HepG2 (cell line): Measurements from ENCODE around the gene SYDE1. TPM values are rescaled to one million over a fixed set of nuclear protein-coding genes. Genes with fewer than 3 reads are reported as not detected.

Source experiments
- EED ChIP-seq: sonication (generic); formaldehyde crosslinking; IDR thresholded peaks from 2 replicates; pipeline ENCODE4 v1.5.0; 2020; ENCODE audit warnings: mild to moderate bottlenecking, missing genetic modification reagents
- ELF3 ChIP-seq: IDR thresholded peaks from 2 replicates; pipeline ENCODE4 v1.6.1; 2016; ENCODE audit warnings: missing genetic modification reagents, missing compliant biosample characterization
- HNF4A ChIP-seq: sonication (generic); formaldehyde crosslinking; IDR thresholded peaks from 2 replicates; pipeline ENCODE4 v1.4.0; 2020; ENCODE audit warnings: missing genetic modification reagents
- HNRNPLL ChIP-seq: fragments of 200-400 bp; formaldehyde crosslinking; IDR thresholded peaks from 2 replicates; pipeline ENCODE4 v1.6.1; 2017; ENCODE audit warnings: mild to moderate bottlenecking, low read depth, low read length; ENCODE audit not compliant: poor library complexity, severe bottlenecking
- JUN ChIP-seq: sonication (generic); formaldehyde crosslinking; IDR thresholded peaks from 2 replicates; pipeline ENCODE4 v1.4.0; 2020; ENCODE audit warnings: mild to moderate bottlenecking, missing genetic modification reagents
- KLF12 ChIP-seq: sonication (generic); formaldehyde crosslinking; IDR thresholded peaks from 2 replicates; pipeline ENCODE4 v1.4.0; 2020; ENCODE audit warnings: missing genetic modification reagents, borderline replicate concordance
- KLF9 ChIP-seq: IDR thresholded peaks from 2 replicates; pipeline ENCODE4 v1.6.1; 2016; ENCODE audit warnings: low read depth
- NFE2L2 ChIP-seq: fragments of 150-350 bp; IDR thresholded peaks from 2 replicates; pipeline ENCODE4 v1.6.1; 2014; ENCODE audit warnings: low read length
- RNF219 ChIP-seq: sonication (generic); formaldehyde crosslinking; IDR thresholded peaks from 2 replicates; pipeline ENCODE4 v1.5.0; 2020; ENCODE audit warnings: mild to moderate bottlenecking, missing genetic modification reagents
- SP4 ChIP-seq: sonication (generic); formaldehyde crosslinking; IDR thresholded peaks from 2 replicates; pipeline ENCODE4 v1.8.1; 2023; ENCODE audit warnings: mild to moderate bottlenecking, missing genetic modification reagents
- TAF1 ChIP-seq: sonication (generic); formaldehyde crosslinking; IDR thresholded peaks from 2 replicates; pipeline ENCODE4 v1.4.0; 2020; ENCODE audit warnings: missing genetic modification reagents
- U2AF1 ChIP-seq: fragments of 200-400 bp; formaldehyde crosslinking; optimal IDR thresholded peaks from 2 replicates; pipeline ENCODE3; 2017; ENCODE audit warnings: mild to moderate bottlenecking, low read depth, low read length
- ZNF12 ChIP-seq: sonication (generic); formaldehyde crosslinking; IDR thresholded peaks from 2 replicates; pipeline ENCODE4 v1.5.0; 2020; ENCODE audit warnings: missing genetic modification reagents
- ZNF318 ChIP-seq: sonication (generic); formaldehyde crosslinking; IDR thresholded peaks from 2 replicates; pipeline ENCODE4 v1.4.0; 2020; ENCODE audit warnings: mild to moderate bottlenecking, missing genetic modification reagents
- ZNF34 ChIP-seq: sonication (generic); formaldehyde crosslinking; IDR thresholded peaks from 2 replicates; pipeline ENCODE4 v1.4.0; 2020; ENCODE audit warnings: mild to moderate bottlenecking, missing genetic modification reagents, borderline replicate concordance
- ZSCAN25 ChIP-seq: sonication (generic); formaldehyde crosslinking; IDR thresholded peaks from 2 replicates; pipeline ENCODE4 v1.8.0; 2022; ENCODE audit warnings: mild to moderate bottlenecking, missing genetic modification reagents
- polyA plus RNA-seq, 8 experiments: library from polyadenylated mRNA; depleted of rRNA in 3 of 8; stranded (reverse) in 7 of 8; unstranded in 1 of 8; fragments of >200 nt; fragmentation: Illumina TruSeq in 4 of 8; extraction: Trizol in 4 of 8; gene quantifications; 2 replicates each; pipeline versions ENCODE4 v1.2.1 to v1.2.3, GENCODE V29; 2011 to 2016; ENCODE audit warnings: low read depth in 4 of 8, missing spikeins in 1 of 8, mixed read lengths in 1 of 8; ENCODE audit not compliant: insufficient read depth in 1 of 8
- total RNA-seq, 5 experiments: library from RNA; depleted of rRNA; stranded (reverse); fragments of >200 nt; fragmentation: Illumina TruSeq; extraction: Trizol; gene quantifications; 2 replicates each; pipeline ENCODE4 v1.2.3, GENCODE V29; 2016; ENCODE audit warnings: low read depth in 1 of 5
- TF ChIP-seq, protein P1 (sequence below): IDR thresholded peaks from 2 replicates; pipeline ENCODE4 v1.6.1; 2016; ENCODE audit warnings: mild to moderate bottlenecking, missing biosample characterization, missing genetic modification reagents
- TF ChIP-seq, protein P2 (sequence below): sonication (generic); formaldehyde crosslinking; conservative IDR thresholded peaks from 2 replicates; pipeline ENCODE4 v1.8.1; 2023; ENCODE audit warnings: missing genetic modification reagents

SYDE1 gene
- total and polyA plus RNA-seq, 2 of the 13 experiments (the other 11 are each of a cell fraction or from before 2014, with no cell fraction given), result 4.3 to 13.6 TPM

DNA sequence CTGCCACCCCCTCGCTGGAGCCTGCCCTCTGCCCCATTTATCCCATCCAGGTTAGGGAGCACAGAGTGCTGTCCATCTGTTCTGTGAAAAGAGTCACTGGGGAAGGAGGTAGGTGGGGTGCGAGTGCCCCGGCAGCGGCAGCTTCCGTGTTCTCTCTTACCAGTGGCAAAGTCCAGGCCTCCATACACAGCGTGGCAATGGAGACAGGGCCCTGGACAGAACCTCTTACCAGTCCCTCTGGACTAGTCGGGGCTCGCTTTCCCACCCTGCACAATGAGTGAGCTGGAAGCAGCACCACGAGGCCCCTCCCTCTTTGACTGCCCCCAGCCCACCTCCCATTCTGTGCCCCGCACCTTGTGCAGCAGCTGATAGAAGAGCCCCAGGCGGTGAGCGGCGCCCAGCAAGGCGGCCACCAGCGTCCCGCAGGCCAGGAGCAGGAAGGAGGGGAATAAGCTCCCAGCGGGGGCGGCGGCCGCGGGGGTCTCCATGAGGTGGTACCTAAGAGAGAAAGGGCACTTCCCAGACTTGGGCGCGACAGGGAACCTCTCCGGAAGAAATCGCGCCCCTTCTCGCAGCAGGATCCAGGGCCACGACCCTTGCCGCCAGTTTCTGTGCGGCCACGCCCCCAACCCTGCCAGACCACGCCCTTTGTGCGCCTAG lies 17.5 kb downstream of the SYDE1 start (continued):
- TF ChIP-seq RNF219 (no peak; the same call in 1 of the 2 replicates), SP4 (0 out of 2 replicates have a peak, but pooled peaks have one; percentile 16), KLF9 (CRISPR knock-in tag) (peak; percentile 33; the same call in 1 of the 2 replicates), ELF3 (CRISPR knock-in tag) (peak; percentile 52; the same call in 1 of the 2 replicates), ZNF34 (CRISPR knock-in tag) (no peak), HNRNPLL (peak; percentile 45), KLF12 (peak; percentile 41; the same call in 1 of the 2 replicates), ZNF12 (CRISPR knock-in tag) (no peak), TAF1 (CRISPR knock-in tag) (peak; percentile 55; the same call in 1 of the 2 replicates), JUN (CRISPR knock-in tag) (no peak; the same call in 1 of the 2 replicates), ZNF318 (no peak; the same call in 1 of the 2 replicates), ZSCAN25 (CRISPR knock-in tag) (0 out of 2 replicates have a peak, but pooled peaks have one; percentile 47), HNF4A (CRISPR knock-in tag) (peak; percentile 29; the same call in 1 of the 2 replicates), EED (CRISPR knock-in tag) (peak; percentile 18; the same call in 1 of the 2 replicates), NFE2L2 (no peak), U2AF1 (peak; percentile 30)
- TF ChIP-seq, protein P1, sequence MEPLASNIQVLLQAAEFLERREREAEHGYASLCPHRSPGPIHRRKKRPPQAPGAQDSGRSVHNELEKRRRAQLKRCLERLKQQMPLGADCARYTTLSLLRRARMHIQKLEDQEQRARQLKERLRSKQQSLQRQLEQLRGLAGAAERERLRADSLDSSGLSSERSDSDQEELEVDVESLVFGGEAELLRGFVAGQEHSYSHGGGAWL (CRISPR knock-in tag), result no peak
- TF ChIP-seq, protein P2, sequence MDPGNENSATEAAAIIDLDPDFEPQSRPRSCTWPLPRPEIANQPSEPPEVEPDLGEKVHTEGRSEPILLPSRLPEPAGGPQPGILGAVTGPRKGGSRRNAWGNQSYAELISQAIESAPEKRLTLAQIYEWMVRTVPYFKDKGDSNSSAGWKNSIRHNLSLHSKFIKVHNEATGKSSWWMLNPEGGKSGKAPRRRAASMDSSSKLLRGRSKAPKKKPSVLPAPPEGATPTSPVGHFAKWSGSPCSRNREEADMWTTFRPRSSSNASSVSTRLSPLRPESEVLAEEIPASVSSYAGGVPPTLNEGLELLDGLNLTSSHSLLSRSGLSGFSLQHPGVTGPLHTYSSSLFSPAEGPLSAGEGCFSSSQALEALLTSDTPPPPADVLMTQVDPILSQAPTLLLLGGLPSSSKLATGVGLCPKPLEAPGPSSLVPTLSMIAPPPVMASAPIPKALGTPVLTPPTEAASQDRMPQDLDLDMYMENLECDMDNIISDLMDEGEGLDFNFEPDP (CRISPR knock-in tag), result 0 out of 2 replicates have a peak, but pooled peaks have one; percentile 41
